ENCODE measurements around the gene RBBP6.
"Not testable (repeated sequence)": the region's sequence is repeated elsewhere in the genome, so short reads cannot be mapped to it uniquely, and the experiment has no call there.

RBBP6 gene

GRCh38 chr16:24562811-24563210 is 23.4 kb downstream of the RBBP6 start:
- no peak for DNase-seq (ENCODE audit: extremely low read depth in 1 of 2, low read depth in 1 of 2)

GRCh38 chr16:24568392-24568791 is 29.0 kb downstream of the RBBP6 start:
- no peak for DNase-seq (ENCODE audit: extremely low read depth in 1 of 2, low read depth in 1 of 2)

- DNase-seq (ENCODE audit: extremely low read depth in 1 of 2, low read depth in 1 of 2): no peak
Observed at GRCh38 chr16:24571096-24571495, 31.7 kb downstream of the RBBP6 start.

- DNase-seq (ENCODE audit: extremely low read depth in 1 of 2, low read depth in 1 of 2): no peak
Observed at GRCh38 chr16:24572069-24572468, 32.7 kb downstream of the RBBP6 start.

GRCh38 chr16:24573141-24573540 is 33.8 kb downstream of the RBBP6 start:
- no peak for DNase-seq (ENCODE audit: extremely low read depth in 1 of 2, low read depth in 1 of 2)

- DNase-seq (ENCODE audit: extremely low read depth in 1 of 2, low read depth in 1 of 2): not testable (repeated sequence)
Observed at GRCh38 chr16:24574515-24575485, 35.4 kb downstream of the RBBP6 start.

GRCh38 chr16:24575791-24576190 is 36.4 kb downstream of the RBBP6 start:
- DNase-seq (ENCODE audit: extremely low read depth in 1 of 2, low read depth in 1 of 2): not testable (repeated sequence)

GRCh38 chr16:24577167-24577566 is 37.8 kb downstream of the RBBP6 start:
- no peak for DNase-seq (ENCODE audit: extremely low read depth in 1 of 2, low read depth in 1 of 2)

GRCh38 chr16:24580665-24581064 is 41.3 kb downstream of the RBBP6 start:
- no peak for DNase-seq (ENCODE audit: extremely low read depth in 1 of 2, low read depth in 1 of 2)

- DNase-seq (ENCODE audit: extremely low read depth in 1 of 2, low read depth in 1 of 2): no peak
Observed at GRCh38 chr16:24583494-24583893, 44.1 kb downstream of the RBBP6 start.

- no peak for DNase-seq (ENCODE audit: extremely low read depth in 1 of 2, low read depth in 1 of 2)
Observed at GRCh38 chr16:24589997-24590396, 50.6 kb downstream of the RBBP6 start.

- DNase-seq (ENCODE audit: extremely low read depth in 1 of 2, low read depth in 1 of 2): no peak
Observed at GRCh38 chr16:24598777-24599437, 59.5 kb downstream of the RBBP6 start.

- DNase-seq (ENCODE audit: extremely low read depth in 1 of 2, low read depth in 1 of 2): no peak
Observed at GRCh38 chr16:24609417-24609739, 70.0 kb downstream of the RBBP6 start.

GRCh38 chr16:24609740-24610415 is 70.5 kb downstream of the RBBP6 start:
- DNase-seq (ENCODE audit: extremely low read depth in 1 of 2, low read depth in 1 of 2): no peak

- no peak for DNase-seq (ENCODE audit: extremely low read depth in 1 of 2, low read depth in 1 of 2)
Observed at GRCh38 chr16:24610416-24610755, 71.0 kb downstream of the RBBP6 start.

- no peak for DNase-seq (ENCODE audit: extremely low read depth in 1 of 2, low read depth in 1 of 2)
Observed at GRCh38 chr16:24611310-24611709, 71.9 kb downstream of the RBBP6 start.

- no peak for DNase-seq (ENCODE audit: extremely low read depth in 1 of 2, low read depth in 1 of 2)
Observed at GRCh38 chr16:24612656-24613055, 73.3 kb downstream of the RBBP6 start.

GRCh38 chr16:24613267-24613666 is 73.9 kb downstream of the RBBP6 start:
- DNase-seq (ENCODE audit: extremely low read depth in 1 of 2, low read depth in 1 of 2): not testable (repeated sequence)

GRCh38 chr16:24617502-24617901 is 78.1 kb downstream of the RBBP6 start:
- DNase-seq (ENCODE audit: extremely low read depth in 1 of 2, low read depth in 1 of 2): no peak
